DMS53 treated with DMSO at 0.1 percent for 48 hours (cell line): Measurements from ENCODE around the gene JPT1.
A peak's percentile ranks its signal among the peaks of the same experiment; 100 is the strongest.

Experiments
- DNase-seq: peaks from one replicate; lab custom pipeline; 2025; ENCODE audit not compliant: unreplicated experiment; lab: John Stamatoyannopoulos, UW

JPT1 gene

DNA sequence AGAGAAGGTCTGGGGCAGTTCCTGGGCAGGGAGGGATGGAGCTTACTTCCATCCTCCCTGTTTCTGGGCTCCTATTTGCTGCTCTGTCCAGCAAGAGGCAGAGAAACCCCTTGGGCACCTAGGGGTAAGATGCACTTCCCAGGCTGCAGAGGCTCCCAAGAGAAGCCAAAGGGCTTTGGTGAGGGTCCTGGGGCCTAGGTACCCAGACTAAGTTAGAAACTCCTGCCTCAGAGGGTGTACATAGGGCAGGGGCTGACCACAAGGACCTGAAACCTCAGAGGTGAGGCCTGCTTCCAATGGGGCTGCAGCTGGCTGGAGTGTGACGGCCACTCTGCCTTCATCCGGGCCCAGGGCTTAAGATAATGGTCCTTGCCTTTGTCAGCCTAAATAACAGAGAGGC lies 46.1 kb downstream of the JPT1 start:
- no peak for DNase-seq

GRCh38 chr17:75105126-75106080 lies 48.9 kb downstream of the JPT1 start:
- peak; percentile 80 for DNase-seq

- DNase-seq, result no peak
Measured at GRCh38 chr17:75103601-75104554, 50.4 kb downstream of the JPT1 start.

GRCh38 chr17:75102385-75102821 lies 51.9 kb downstream of the JPT1 start:
- no peak for DNase-seq

DNA sequence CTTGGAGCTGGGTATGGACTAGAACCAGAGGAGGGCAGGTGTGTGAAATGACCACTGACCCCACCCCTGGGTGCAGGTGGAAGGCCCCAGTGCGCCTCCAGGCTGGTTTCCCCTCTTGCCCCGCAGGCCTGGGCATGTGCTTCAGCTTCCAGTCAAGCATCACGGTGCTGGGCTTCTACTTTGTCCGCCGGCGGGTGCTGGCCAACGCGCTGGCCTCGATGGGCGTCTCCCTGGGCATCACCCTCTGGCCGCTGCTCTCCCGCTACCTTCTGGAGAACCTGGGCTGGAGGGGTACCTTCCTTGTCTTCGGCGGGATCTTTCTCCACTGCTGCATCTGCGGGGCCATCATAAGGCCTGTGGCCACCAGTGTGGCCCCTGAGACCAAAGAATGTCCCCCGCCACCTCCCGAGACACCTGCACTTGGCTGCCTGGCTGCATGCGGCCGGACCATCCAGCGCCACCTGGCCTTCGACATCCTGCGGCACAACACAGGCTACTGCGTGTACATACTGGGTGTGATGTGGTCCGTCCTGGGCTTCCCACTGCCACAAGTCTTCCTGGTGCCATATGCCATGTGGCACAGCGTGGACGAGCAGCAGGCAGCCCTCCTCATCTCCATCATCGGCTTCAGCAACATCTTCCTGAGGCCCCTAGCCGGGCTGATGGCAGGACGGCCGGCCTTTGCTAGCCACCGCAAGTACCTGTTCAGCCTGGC lies 54.3 kb downstream of the JPT1 start:
- no peak for DNase-seq

GRCh38 chr17:75098861-75099260 lies 55.5 kb downstream of the JPT1 start:
- DNase-seq, result no peak

DNA sequence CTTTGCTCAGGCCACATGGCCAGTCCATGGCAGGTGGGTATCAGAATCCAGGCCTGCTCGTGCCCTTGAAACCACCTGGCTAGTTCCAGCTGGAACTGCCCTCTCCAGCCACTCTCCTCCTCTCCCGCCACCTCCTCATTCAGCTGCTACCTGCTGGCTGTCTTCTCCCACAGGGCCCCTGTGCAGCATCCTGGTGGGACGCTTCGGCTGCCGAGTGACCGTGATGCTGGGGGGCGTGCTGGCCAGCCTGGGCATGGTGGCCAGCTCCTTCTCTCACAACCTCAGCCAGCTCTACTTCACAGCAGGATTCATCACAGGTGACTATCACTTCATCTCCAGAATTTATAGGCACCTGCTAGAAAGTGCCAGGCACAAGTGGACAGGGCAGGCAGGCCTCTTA lies 56.4 kb downstream of the JPT1 start:
- no peak for DNase-seq

DNA sequence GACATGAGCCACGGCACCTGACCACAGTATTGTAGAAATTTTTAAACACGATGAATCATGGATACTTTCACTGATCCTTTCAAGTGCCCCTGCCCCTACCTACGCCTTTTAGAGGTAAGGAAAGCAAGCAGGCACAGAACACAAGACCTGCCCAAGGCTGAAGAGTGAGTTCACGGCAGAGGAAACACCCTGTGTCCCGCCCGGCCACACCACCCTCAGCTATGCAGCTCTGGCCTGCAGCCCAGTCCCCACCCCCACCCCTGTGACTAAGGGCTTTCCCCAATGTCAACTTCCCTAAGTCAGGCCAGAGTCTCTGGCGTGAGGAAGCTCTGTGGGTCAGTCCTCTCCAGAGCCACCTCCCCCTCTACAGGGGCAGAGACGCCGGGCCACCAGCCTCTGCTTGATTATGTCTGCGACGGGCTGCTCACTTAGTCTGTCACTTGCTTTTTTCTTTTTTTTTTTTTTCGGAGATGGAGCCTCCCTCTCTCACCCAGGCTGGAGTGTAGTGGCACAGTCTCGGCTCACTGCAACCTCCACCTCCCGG lies 58.2 kb downstream of the JPT1 start:
- DNase-seq, result peak; percentile 60

DNA sequence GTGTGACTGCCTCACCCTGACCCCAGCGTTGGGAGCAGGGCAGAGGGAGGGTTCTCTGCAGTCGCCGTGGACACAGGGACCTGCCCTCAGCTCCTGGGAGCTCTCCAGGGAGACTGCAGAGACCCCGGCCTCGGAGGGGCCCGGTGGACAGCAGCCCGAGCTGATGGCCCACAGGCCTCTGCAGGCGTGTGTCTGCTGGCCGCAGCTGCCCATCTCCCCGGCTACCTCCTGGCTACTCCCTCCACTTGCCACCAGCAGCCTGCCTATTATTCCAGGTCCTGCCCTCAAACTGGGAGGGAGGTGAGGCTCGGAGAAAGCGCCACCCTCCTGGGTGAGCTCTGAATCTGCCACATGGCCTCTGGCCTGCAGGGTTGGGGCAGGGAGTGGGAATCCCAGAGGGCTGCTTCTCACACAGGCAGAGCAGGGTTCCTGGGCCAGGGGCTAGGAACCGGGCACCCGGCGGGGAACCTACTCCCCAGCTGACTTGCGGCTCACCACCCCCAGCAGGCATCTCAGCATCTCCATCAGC lies 59.4 kb downstream of the JPT1 start:
- no peak for DNase-seq

- no peak for DNase-seq
Measured at GRCh38 chr17:75093548-75094158, 60.7 kb downstream of the JPT1 start.

- DNase-seq, result no peak
Measured at GRCh38 chr17:75091855-75092327, 62.4 kb downstream of the JPT1 start.

DNA sequence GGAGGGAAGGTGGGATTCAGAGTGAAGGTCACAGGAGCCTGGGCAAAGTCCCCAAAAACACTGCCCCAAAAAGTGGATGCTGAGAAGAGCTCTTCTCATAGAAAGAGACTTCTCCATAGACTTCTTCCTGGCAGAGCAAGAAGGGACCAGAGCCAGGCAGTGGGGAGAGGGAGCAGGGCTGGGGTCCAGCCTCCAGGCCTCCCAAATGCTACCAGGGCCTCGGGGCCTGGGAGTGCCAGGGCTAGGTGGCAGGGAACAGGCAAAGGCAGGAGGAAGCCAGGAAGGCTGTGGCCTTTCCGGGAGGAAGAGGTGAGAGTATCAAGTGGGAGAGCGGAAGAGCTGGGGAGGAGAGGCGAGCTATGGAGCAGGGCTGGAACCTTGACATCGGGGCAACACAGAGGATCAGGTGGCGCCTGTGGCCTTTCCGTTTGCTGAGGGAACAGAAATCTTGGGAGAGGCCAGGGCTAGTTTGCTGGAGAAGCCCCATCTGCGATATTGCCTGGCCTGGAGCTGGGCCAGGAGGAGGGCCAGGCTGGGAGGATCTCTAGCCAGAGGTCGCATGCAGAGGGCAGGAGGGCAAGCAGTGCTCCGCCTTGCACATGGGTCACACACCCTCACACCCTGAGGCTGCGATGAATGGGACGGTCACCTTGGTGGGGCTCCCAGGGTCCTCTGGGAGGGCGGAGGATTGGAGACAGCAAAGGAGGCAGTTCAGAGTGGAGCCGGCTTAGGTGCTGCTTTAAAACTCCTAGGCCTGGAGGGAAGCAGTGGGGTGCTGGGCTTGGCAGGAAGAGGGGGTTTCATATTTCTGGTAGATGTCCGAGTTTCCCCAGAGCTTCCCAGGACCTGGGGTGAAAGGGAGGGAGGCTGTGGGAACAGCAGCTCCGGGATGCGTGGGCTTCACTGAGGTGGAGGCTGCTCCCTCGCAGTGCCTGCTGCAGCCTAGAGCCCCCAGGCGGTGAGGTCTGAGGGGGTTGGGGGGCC lies 63.1 kb downstream of the JPT1 start:
- DNase-seq, result no peak

- DNase-seq, result no peak
Measured at GRCh38 chr17:75088465-75089417, 65.6 kb downstream of the JPT1 start.

GRCh38 chr17:75087558-75088453 lies 66.5 kb downstream of the JPT1 start, which contains the start of gene SLC16A5:
Gene SLC16A5 (plus strand): TSS chr17:75087954. CDS start chr17:75093637, 5,683 bp downstream.
- DNase-seq, result peak; percentile 73

- no peak for DNase-seq
Measured at GRCh38 chr17:75087182-75087557, 67.1 kb downstream of the JPT1 start.

GRCh38 chr17:75086496-75087181 lies 67.7 kb downstream of the JPT1 start:
- DNase-seq, result no peak
